NB4 (cell line): ENCODE data around the gene CATSPERB.
"Not testable (repeated sequence)": the region's sequence is repeated elsewhere in the genome, so short reads cannot be mapped to it uniquely, and the experiment has no call there.

Experiments used
- DNase-seq: peaks from one replicate; pipeline ENCODE4 v3.0.0; 2010; ENCODE audit warnings: low read depth
- H3K4me3 ChIP-seq: one replicate; pipeline ENCODE4 v1.5.1; 2011; ENCODE audit warnings: mild to moderate bottlenecking, low read depth, low read length, moderate library complexity
- CTCF ChIP-seq: IDR thresholded peaks from one replicate; pipeline ENCODE4 v1.5.1; 2012; ENCODE audit warnings: low read depth, low read length
- MAX ChIP-seq: IDR thresholded peaks from 2 replicates; pipeline ENCODE4 v1.6.1; 2011; ENCODE audit warnings: low read depth, low read length
- MYC ChIP-seq: IDR thresholded peaks from 2 replicates; pipeline ENCODE4 v1.6.1; 2011; ENCODE audit warnings: low read depth, low read length
- POLR2A ChIP-seq: IDR thresholded peaks from 2 replicates; pipeline ENCODE4 v1.6.1; 2011; ENCODE audit warnings: mild to moderate bottlenecking; ENCODE audit not compliant: insufficient read length; ENCODE audit errors: extremely low read depth

The CATSPERB gene

GRCh38 chr14:91694643-91695042, 37.2 kb downstream of the CATSPERB start:
- TF ChIP-seq CTCF (no peak), MYC (no peak), MAX (no peak), POLR2A (no peak)
- H3K4me3 ChIP-seq: no peak overlapping the region
- DNase-seq: no peak

GRCh38 chr14:91693346-91693745, 38.5 kb downstream of the CATSPERB start:
- no peak overlapping the region for H3K4me3 ChIP-seq
- TF ChIP-seq MYC (no peak), POLR2A (no peak), CTCF (no peak), MAX (no peak)
- DNase-seq: no peak

GRCh38 chr14:91692075-91692474, 39.8 kb downstream of the CATSPERB start:
- no peak overlapping the region for H3K4me3 ChIP-seq
- no peak for DNase-seq
- no peak for TF ChIP-seq MAX
- no peak for TF ChIP-seq POLR2A

- H3K4me3 ChIP-seq: no peak overlapping the region
- no peak for DNase-seq
- no peak for TF ChIP-seq MAX
- no peak for TF ChIP-seq CTCF
- TF ChIP-seq MYC: no peak
- no peak for TF ChIP-seq POLR2A
These were observed 42.3 kb downstream of the CATSPERB start for GRCh38 chr14:91689608-91690007.

- not testable (repeated sequence) for DNase-seq, H3K4me3 ChIP-seq
These were observed 44.5 kb downstream of the CATSPERB start for GRCh38 chr14:91687436-91687835.

- no peak overlapping the region for H3K4me3 ChIP-seq
- no peak for DNase-seq
- TF ChIP-seq POLR2A (no peak), MYC (no peak), MAX (no peak), CTCF (no peak)
These were observed 46.3 kb downstream of the CATSPERB start for GRCh38 chr14:91685600-91685999.

GRCh38 chr14:91681893-91682563, 49.9 kb downstream of the CATSPERB start:
- no peak for TF ChIP-seq MAX
- TF ChIP-seq CTCF: no peak
- TF ChIP-seq MYC: no peak
- TF ChIP-seq POLR2A: no peak
- DNase-seq: no peak
- no peak overlapping the region for H3K4me3 ChIP-seq
